CD14-positive monocyte (primary cell): Measurements from ENCODE around the gene SDK1. TPM values are rescaled to one million over a fixed set of nuclear protein-coding genes. Genes with fewer than 3 reads are reported as not detected.

Source experiments
- DNase-seq, 3 donors: peaks; one replicate each; pipeline ENCODE4 v3.0.0-alpha.2; 2011 to 2022
- H2AFZ ChIP-seq: 2 replicates; pipeline ENCODE4 v1.6.0; 2012; ENCODE audit warnings: mild to moderate bottlenecking, low read depth, low read length, inconsistent platforms; ENCODE audit not compliant: insufficient read depth, poor library complexity, severe bottlenecking
- H3K27ac ChIP-seq, 2 donors: 1 replicate in 1 of 2; 2 replicates in 1 of 2; pipeline ENCODE4 v1.5.1; 2012 to 2013; ENCODE audit warnings: low read length in 2 of 2, control low read depth in 1 of 2, inconsistent platforms in 1 of 2, low read depth in 1 of 2, mild to moderate bottlenecking in 1 of 2
- H3K27me3 ChIP-seq, 2 donors: one replicate each; pipeline versions ENCODE4 v1.6.0 to v1.6.1; 2011 to 2013; ENCODE audit warnings: low read length in 2 of 2; ENCODE audit not compliant: control insufficient read depth in 2 of 2, insufficient read depth in 2 of 2
- H3K36me3 ChIP-seq, 2 donors: replicated peaks in 1 of 2; 1 replicate in 1 of 2; 2 replicates in 1 of 2; pipeline versions ENCODE4 v1.5.1 to v1.6.1; 2012 to 2013; ENCODE audit warnings: low read length in 2 of 2, control low read depth in 1 of 2, inconsistent platforms in 1 of 2, mild to moderate bottlenecking in 1 of 2; ENCODE audit not compliant: insufficient read depth in 2 of 2, control insufficient read depth in 1 of 2
- H3K4me1 ChIP-seq, 2 donors: 1 replicate in 1 of 2; 2 replicates in 1 of 2; pipeline versions ENCODE4 v1.5.1 to v1.6.1; 2012 to 2013; ENCODE audit warnings: low read length in 2 of 2, control low read depth in 1 of 2, inconsistent platforms in 1 of 2, mild to moderate bottlenecking in 1 of 2, moderate library complexity in 1 of 2; ENCODE audit not compliant: insufficient read depth in 2 of 2, control insufficient read depth in 1 of 2
- H3K4me2 ChIP-seq: replicated peaks from 2 replicates; pipeline ENCODE3; 2012; ENCODE audit warnings: low read length, moderate library complexity, mild to moderate bottlenecking; ENCODE audit not compliant: poor library complexity, severe bottlenecking; ENCODE audit errors: extremely low read depth
- H3K4me3 ChIP-seq, 3 experiments: fragments of 200-600 bp in 1 of 3; sonication (generic) in 1 of 3; replicated peaks in 1 of 3; 1 replicate in 2 of 3; 2 replicates in 1 of 3; pipeline ENCODE4 v1.5.1; 2011 to 2013; ENCODE audit warnings: low read length in 3 of 3, mild to moderate bottlenecking in 3 of 3, control low read depth in 2 of 3, low read depth in 2 of 3, inconsistent platforms in 1 of 3, moderate library complexity in 1 of 3
- H3K79me2 ChIP-seq: 2 replicates; pipeline ENCODE4 v1.6.0; 2012; ENCODE audit warnings: mild to moderate bottlenecking, control low read depth, inconsistent platforms, low read length, moderate library complexity; ENCODE audit not compliant: insufficient read depth
- H3K9ac ChIP-seq: 2 replicates; pipeline ENCODE4 v1.6.0; 2017; ENCODE audit warnings: low read length, mild to moderate bottlenecking; ENCODE audit not compliant: insufficient read depth, poor library complexity, severe bottlenecking
- H3K9me3 ChIP-seq, 2 donors: replicated peaks in 1 of 2; 1 replicate in 1 of 2; 2 replicates in 1 of 2; pipeline versions ENCODE4 v1.5.1 to v1.6.1; 2012 to 2013; ENCODE audit warnings: low read length in 2 of 2, control low read depth in 1 of 2; ENCODE audit not compliant: control insufficient read depth in 1 of 2, insufficient read depth in 1 of 2
- H4K20me1 ChIP-seq: 2 replicates; pipeline ENCODE4 v1.6.0; 2012; ENCODE audit warnings: mild to moderate bottlenecking, low read length, control low read depth, moderate library complexity; ENCODE audit not compliant: insufficient read depth
- H3K27ac Mint-ChIP-seq, 7 donors: one replicate each; pipeline ENCODE4 v1.8.0; 2020; ENCODE audit warnings: mild to moderate bottlenecking in 7 of 7, mixed read lengths in 7 of 7, moderate library complexity in 6 of 7, inconsistent platforms in 2 of 7
- H3K27me3 Mint-ChIP-seq, 3 donors: one replicate each; pipeline ENCODE4 v1.8.0; 2021 to 2022; ENCODE audit warnings: low read depth in 3 of 3, mild to moderate bottlenecking in 3 of 3, mixed read lengths in 3 of 3, moderate library complexity in 3 of 3, inconsistent platforms in 1 of 3
- H3K36me3 Mint-ChIP-seq, 2 donors: one replicate each; pipeline ENCODE4 v1.8.0; 2020; ENCODE audit warnings: mixed read lengths in 2 of 2, inconsistent platforms in 1 of 2, mild to moderate bottlenecking in 1 of 2
- H3K4me1 Mint-ChIP-seq: one replicate; pipeline ENCODE4 v1.8.0; 2020; ENCODE audit warnings: mild to moderate bottlenecking, mixed read lengths
- H3K4me3 Mint-ChIP-seq, 2 donors: one replicate each; pipeline ENCODE4 v1.8.0; 2020; ENCODE audit warnings: mild to moderate bottlenecking in 2 of 2, mixed read lengths in 2 of 2, moderate library complexity in 1 of 2
- H3K9me3 Mint-ChIP-seq, 7 donors: one replicate each; pipeline ENCODE4 v1.8.0; 2020 to 2022; ENCODE audit warnings: mixed read lengths in 7 of 7, mild to moderate bottlenecking in 6 of 7, moderate library complexity in 6 of 7, inconsistent platforms in 2 of 7
- WGBS: methylation state at CpG from one replicate; pipeline ENCODE4 v1.1.5; 2013; ENCODE audit warnings: missing lambda C conversion rate; ENCODE audit not compliant: insufficient coverage; 5-methylcytosine and 5-hydroxymethylcytosine counted together
- intact Hi-C, 2 donors: fragments of 100-400 bp; cut with micrococcal nuclease; formaldehyde crosslinking; loops; one replicate each; pipeline versions ENCODE4 v1.15.0 to v1.15.1; 2023
- polyA plus RNA-seq, 3 donors: library from polyadenylated mRNA; depleted of rRNA in 1 of 3; unstranded in 2 of 3; stranded (reverse) in 1 of 3; fragments of 300-500 nt in 2 of 3; fragments of >200 nt in 1 of 3; fragmentation: Illumina TruSeq in 2 of 3; gene quantifications; 1 replicate in 2 of 3; 2 replicates in 1 of 3; pipeline ENCODE4 v1.2.3, GENCODE V29; 2012 to 2021
- TF ChIP-seq, protein P1 (sequence below): fragments of 200-600 bp; IDR thresholded peaks from one replicate; pipeline ENCODE4 v1.8.0; 2022; ENCODE audit warnings: antibody characterized with exemption, mild to moderate bottlenecking

SDK1 gene
- polyA plus RNA-seq, 3 donors = 0.01 TPM; not detected in 2

DNA sequence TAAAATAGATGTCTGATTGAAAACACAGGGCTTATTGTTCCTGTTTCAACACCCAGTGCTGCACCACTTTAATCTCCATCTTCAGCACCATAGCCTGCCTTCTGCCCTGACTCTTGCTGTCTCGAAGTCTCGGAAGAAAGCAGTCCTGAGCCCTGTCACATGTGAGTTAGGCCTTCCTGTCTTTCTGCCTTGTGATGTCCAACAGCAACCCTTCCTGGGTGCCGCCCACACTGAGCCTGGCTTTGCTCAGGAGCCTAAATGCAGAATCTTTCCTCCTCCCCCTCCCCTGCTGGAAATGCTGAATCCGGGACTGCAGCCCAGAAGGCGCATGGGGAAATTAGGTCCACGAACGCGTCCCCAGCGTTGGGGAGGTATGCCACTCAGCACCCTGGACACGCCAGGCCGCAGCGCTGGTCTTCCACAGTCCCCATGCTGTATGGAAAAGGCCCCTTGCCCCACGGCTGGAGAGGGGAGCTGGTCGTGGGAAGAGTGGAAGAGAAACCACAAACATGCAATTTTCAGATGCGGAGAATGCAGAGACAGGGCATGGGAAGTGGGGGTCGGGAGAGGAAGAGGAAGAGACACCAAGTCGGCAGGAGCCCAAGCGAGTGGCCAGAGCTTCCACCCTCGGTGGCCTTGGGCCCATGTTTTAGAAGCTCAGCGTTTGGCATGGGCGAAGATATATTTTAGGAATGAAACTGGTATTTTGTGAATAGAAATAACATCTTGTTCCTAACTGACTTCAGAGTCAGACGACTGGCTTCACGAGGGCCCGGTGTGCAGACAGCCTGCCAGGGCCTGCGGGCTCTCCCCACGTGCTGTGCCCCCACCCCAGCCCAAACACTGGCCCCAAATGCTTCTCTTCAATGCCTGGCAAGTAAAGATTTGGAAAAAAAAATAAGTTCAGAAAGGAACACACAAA lies 724.9 kb downstream of the SDK1 start:
- intact Hi-C loops = no loop called here
- H3K9me3 ChIP-seq = peaks cover under 1 to 5% of the 10 kb centered on the region in 2 donors
- H3K27me3 Mint-ChIP-seq = no peaks in the 10 kb centered on the region
- no peaks in the 10 kb centered on the region for H3K4me1 ChIP-seq
- 74% methylated on average over 18 of the region's 26 CpGs for WGBS
- H3K9ac ChIP-seq = no peak overlapping the region
- no peak for DNase-seq
- H3K79me2 ChIP-seq = no peaks in the 10 kb centered on the region
- H3K4me3 Mint-ChIP-seq = no peak overlapping the region
- peaks cover under 1 to 14% (median 5%) of the 10 kb centered on the region in 7 donors for H3K9me3 Mint-ChIP-seq
- H3K4me3 ChIP-seq = no peak overlapping the region
- H4K20me1 ChIP-seq = no peaks in the 10 kb centered on the region
- H3K36me3 ChIP-seq = no peaks in the 10 kb centered on the region
- H3K27ac Mint-ChIP-seq = no peak overlapping the region
- no peaks in the 10 kb centered on the region for H3K27me3 ChIP-seq
- no peaks in the 10 kb centered on the region for H3K36me3 Mint-ChIP-seq
- H3K27ac ChIP-seq = no peak overlapping the region
- no peaks in the 10 kb centered on the region for H3K4me1 Mint-ChIP-seq
- TF ChIP-seq, protein P1, sequence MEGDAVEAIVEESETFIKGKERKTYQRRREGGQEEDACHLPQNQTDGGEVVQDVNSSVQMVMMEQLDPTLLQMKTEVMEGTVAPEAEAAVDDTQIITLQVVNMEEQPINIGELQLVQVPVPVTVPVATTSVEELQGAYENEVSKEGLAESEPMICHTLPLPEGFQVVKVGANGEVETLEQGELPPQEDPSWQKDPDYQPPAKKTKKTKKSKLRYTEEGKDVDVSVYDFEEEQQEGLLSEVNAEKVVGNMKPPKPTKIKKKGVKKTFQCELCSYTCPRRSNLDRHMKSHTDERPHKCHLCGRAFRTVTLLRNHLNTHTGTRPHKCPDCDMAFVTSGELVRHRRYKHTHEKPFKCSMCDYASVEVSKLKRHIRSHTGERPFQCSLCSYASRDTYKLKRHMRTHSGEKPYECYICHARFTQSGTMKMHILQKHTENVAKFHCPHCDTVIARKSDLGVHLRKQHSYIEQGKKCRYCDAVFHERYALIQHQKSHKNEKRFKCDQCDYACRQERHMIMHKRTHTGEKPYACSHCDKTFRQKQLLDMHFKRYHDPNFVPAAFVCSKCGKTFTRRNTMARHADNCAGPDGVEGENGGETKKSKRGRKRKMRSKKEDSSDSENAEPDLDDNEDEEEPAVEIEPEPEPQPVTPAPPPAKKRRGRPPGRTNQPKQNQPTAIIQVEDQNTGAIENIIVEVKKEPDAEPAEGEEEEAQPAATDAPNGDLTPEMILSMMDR = no peak
- no peak overlapping the region for H2AFZ ChIP-seq
- H3K4me2 ChIP-seq = no peak overlapping the region

DNA sequence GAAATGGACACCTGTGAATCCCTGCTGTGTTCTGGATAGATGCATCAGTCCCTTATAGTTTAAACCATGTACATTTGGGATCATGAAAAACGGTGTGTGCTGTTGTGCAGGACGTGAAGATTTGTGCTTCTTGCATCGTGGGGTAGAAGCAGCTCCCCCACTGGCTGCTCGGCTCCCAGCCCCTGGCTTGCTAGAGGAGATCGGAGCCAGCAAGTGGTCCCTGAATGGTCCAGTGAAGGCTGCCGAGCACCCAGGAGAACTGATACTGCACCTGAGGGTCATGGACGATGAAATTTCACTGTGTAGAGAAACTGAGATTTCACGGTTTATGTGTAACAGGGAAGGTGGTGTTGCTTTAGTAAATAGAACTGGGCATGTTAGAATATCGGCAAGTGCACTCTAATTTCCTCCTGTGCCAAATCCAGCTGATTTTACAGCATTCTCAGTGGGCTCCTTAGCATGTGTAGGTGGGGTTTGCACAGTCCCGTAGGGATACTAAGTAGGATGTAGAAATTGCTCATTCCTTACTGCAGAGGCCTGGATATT lies 726.0 kb downstream of the SDK1 start:
- Mint-ChIP-seq H3K27ac (peak overlapping the region in 1 of 7 donors; percentile 38), H3K36me3 (no peaks in the 10 kb centered on the region), H3K27me3 (peaks cover 0 to 3% (median 0%) of the 10 kb centered on the region in 3 donors), H3K4me3 (no peak overlapping the region), H3K4me1 (no peaks in the 10 kb centered on the region), H3K9me3 (peaks cover 0 to 9% (median 0%) of the 10 kb centered on the region in 7 donors)
- DNase-seq = no peak
- TF ChIP-seq, protein P1 = no peak
- Histone ChIP-seq H3K9me3 (no peaks in the 10 kb centered on the region), H3K4me2 (no peak overlapping the region), H3K9ac (no peak overlapping the region), H3K36me3 (no peaks in the 10 kb centered on the region), H3K4me3 (no peak overlapping the region), H3K27me3 (no peaks in the 10 kb centered on the region), H2AFZ (no peak overlapping the region), H3K79me2 (no peaks in the 10 kb centered on the region), H3K27ac (no peak overlapping the region), H4K20me1 (no peaks in the 10 kb centered on the region), H3K4me1 (no peaks in the 10 kb centered on the region)
- intact Hi-C loops = no loop called here
- 93% methylated on average over 8 of the region's 10 CpGs for WGBS
